Body of pancreas (tissue), 4 donors: ENCODE measurements around the gene RASA3. TPM values are rescaled to one million over a fixed set of nuclear protein-coding genes. Genes with fewer than 3 reads are reported as not detected.

Source experiments
- ATAC-seq: fragments of 150-250 bp; one replicate; pipeline ENCODE4 v1.9.1; 2016
- DNase-seq, 4 donors: peaks; one replicate each; pipeline ENCODE4 v3.0.0-alpha.2; 2019
- H3K27ac ChIP-seq, 4 donors: fragments of 200-600 bp; sonication (generic); 1 replicate in 3 of 4; 2 replicates in 1 of 4; pipeline versions ENCODE4 v1.5.1 to v1.6.1; 2016 to 2019; ENCODE audit warnings: mild to moderate bottlenecking in 1 of 4, mixed read lengths in 1 of 4, moderate library complexity in 1 of 4
- H3K27me3 ChIP-seq, 2 donors: fragments of 200-600 bp; sonication (generic); one replicate each; pipeline ENCODE4 v1.6.0; 2016; ENCODE audit warnings: mild to moderate bottlenecking in 1 of 2
- H3K36me3 ChIP-seq, 2 donors: fragments of 200-600 bp; sonication (generic); replicated peaks in 1 of 2; 2 replicates each; pipeline ENCODE4 v1.5.1; 2016; ENCODE audit warnings: low read depth in 2 of 2; ENCODE audit not compliant: insufficient read depth in 1 of 2
- H3K4me1 ChIP-seq: fragments of 200-600 bp; sonication (generic); one replicate; pipeline ENCODE4 v1.6.0; 2016
- H3K4me3 ChIP-seq, 2 donors: fragments of 200-600 bp; sonication (generic); 1 replicate in 1 of 2; 2 replicates in 1 of 2; pipeline ENCODE4 v1.5.1; 2016 to 2019
- H3K9me3 ChIP-seq, 3 donors: fragments of 200-600 bp; sonication (generic); 1 replicate in 2 of 3; 2 replicates in 1 of 3; pipeline ENCODE4 v1.5.1; 2016
- CTCF ChIP-seq, 7 experiments: fragments of 450-650 bp in 4 of 7; fragments of 200-600 bp in 3 of 7; sonication (generic) in 3 of 7; IDR thresholded peaks; one replicate each; pipeline ENCODE4 v1.5.1; 2016 to 2019; ENCODE audit warnings: antibody characterized with exemption in 7 of 7
- POLR2A ChIP-seq, 3 donors: fragments of 450-650 bp; IDR thresholded peaks; one replicate each; pipeline ENCODE4 v1.6.1; 2016; ENCODE audit warnings: antibody characterized with exemption in 3 of 3, mild to moderate bottlenecking in 2 of 3
- WGBS, 2 donors: methylation state at CpG; one replicate each; pipeline ENCODE4 v1.1.5; 2017; 5-methylcytosine and 5-hydroxymethylcytosine counted together
- intact Hi-C: fragments of 100-400 bp; cut with DNase I; formaldehyde crosslinking; loops from one replicate; pipeline ENCODE4 v1.15.1; 2023
- total RNA-seq, 2 donors: library from RNA; depleted of rRNA; stranded (reverse); fragments of >200 nt; gene quantifications; one replicate each; pipeline ENCODE4 v1.1.0, GENCODE V29; 2016

RASA3 gene
- total RNA-seq, 2 donors from 2014 or later = 10.2 to 19.2 TPM

GRCh38 chr13:114109641-114110041, 22.8 kb downstream of the RASA3 start:
- intact Hi-C loops = no loop called here
- H3K9me3 ChIP-seq = no peaks in the 10 kb centered on the region
- no peak overlapping the region for H3K27ac ChIP-seq
- no peak for TF ChIP-seq CTCF (IDR thresholded peaks at IDR 0.05)
- TF ChIP-seq POLR2A (IDR thresholded peaks at IDR 0.05) = no peak
- H3K36me3 ChIP-seq = no peaks in the 10 kb centered on the region
- no peaks in the 10 kb centered on the region for H3K4me1 ChIP-seq
- no peak for ATAC-seq
- H3K27me3 ChIP-seq = no peaks in the 10 kb centered on the region
- WGBS, 2 donors = 74 to 76% methylated on average over 9 to 24 of the region's 24 CpGs
- H3K4me3 ChIP-seq = no peak overlapping the region
- no peak for DNase-seq

GRCh38 chr13:114108894-114109293, 23.5 kb downstream of the RASA3 start:
- no peaks in the 10 kb centered on the region for H3K9me3 ChIP-seq
- TF ChIP-seq CTCF (IDR thresholded peaks at IDR 0.05) (no peak), POLR2A (IDR thresholded peaks at IDR 0.05) (no peak)
- no peaks in the 10 kb centered on the region for H3K4me1 ChIP-seq
- H3K27me3 ChIP-seq = no peaks in the 10 kb centered on the region
- no peak overlapping the region for H3K4me3 ChIP-seq
- no peak overlapping the region for H3K27ac ChIP-seq
- H3K36me3 ChIP-seq = no peaks in the 10 kb centered on the region
- no peak for DNase-seq
- intact Hi-C loops = no loop called here
- no peak for ATAC-seq
- 85 to 91% methylated on average over 16 to 20 of the region's 20 CpGs for WGBS, 2 donors

- Histone ChIP-seq H3K4me1 (no peaks in the 10 kb centered on the region), H3K27ac (no peak overlapping the region), H3K27me3 (no peaks in the 10 kb centered on the region), H3K9me3 (no peaks in the 10 kb centered on the region), H3K4me3 (no peak overlapping the region), H3K36me3 (no peaks in the 10 kb centered on the region)
- 89 to 94% methylated on average over 19 to 31 of the region's 33 CpGs for WGBS, 2 donors
- ATAC-seq (no peak), DNase-seq (no peak)
- no peak for TF ChIP-seq POLR2A (IDR thresholded peaks at IDR 0.05)
- no peak for TF ChIP-seq CTCF (IDR thresholded peaks at IDR 0.05)
- intact Hi-C loops = no loop called here
Measured at GRCh38 chr13:114108141-114108761, 24.2 kb downstream of the RASA3 start.

DNA sequence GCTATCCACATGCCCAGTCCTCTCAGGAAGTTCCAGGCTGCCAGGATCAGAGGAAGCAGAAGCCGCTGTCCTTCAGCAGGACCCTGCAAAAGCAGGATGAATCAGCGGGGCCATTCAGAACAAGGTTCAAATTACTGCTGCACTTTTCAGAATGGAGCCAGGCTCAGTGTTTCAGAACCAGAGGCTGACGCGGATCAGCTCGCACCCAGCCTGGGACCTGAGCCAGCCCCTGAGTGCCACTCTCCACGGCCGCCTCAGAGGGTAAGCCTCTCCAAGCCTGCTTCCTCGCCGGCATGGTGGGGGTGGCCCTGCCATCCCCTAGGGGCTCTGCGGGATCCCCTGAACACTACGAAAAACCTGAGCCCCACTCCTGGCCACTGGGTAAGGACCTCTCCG, 24.7 kb downstream of the RASA3 start:
- no peak overlapping the region for H3K27ac ChIP-seq
- H3K27me3 ChIP-seq = no peaks in the 10 kb centered on the region
- intact Hi-C loops = no loop called here
- H3K36me3 ChIP-seq = no peaks in the 10 kb centered on the region
- 87 to 96% methylated on average over 3 to 12 of the region's 12 CpGs for WGBS, 2 donors
- H3K4me3 ChIP-seq = no peak overlapping the region
- ATAC-seq = no peak
- TF ChIP-seq POLR2A (IDR thresholded peaks at IDR 0.05) = no peak
- no peak for TF ChIP-seq CTCF (IDR thresholded peaks at IDR 0.05)
- no peaks in the 10 kb centered on the region for H3K4me1 ChIP-seq
- H3K9me3 ChIP-seq = no peaks in the 10 kb centered on the region
- peak in 1 of 4 donors; percentile 10 for DNase-seq

- Histone ChIP-seq H3K27me3 (no peaks in the 10 kb centered on the region), H3K4me3 (no peak overlapping the region), H3K9me3 (no peaks in the 10 kb centered on the region), H3K36me3 (no peaks in the 10 kb centered on the region), H3K4me1 (no peaks in the 10 kb centered on the region), H3K27ac (no peak overlapping the region)
- WGBS, 2 donors = 86 to 91% methylated on average over 17 to 26 of the region's 27 CpGs
- ATAC-seq = no peak
- TF ChIP-seq CTCF (IDR thresholded peaks at IDR 0.05) (no peak), POLR2A (IDR thresholded peaks at IDR 0.05) (no peak)
- DNase-seq = peak in 1 of 4 donors; percentile 7
- intact Hi-C loops = no loop called here
Measured at GRCh38 chr13:114106991-114107685, 25.3 kb downstream of the RASA3 start.
